CD14-positive monocyte (primary cell): Measurements from ENCODE around the gene WFS1. TPM values are rescaled to one million over a fixed set of nuclear protein-coding genes. Genes with fewer than 3 reads are reported as not detected.

Experiments used
- DNase-seq, 3 donors: peaks; one replicate each; pipeline ENCODE4 v3.0.0-alpha.2; 2011 to 2022
- H2AFZ ChIP-seq: 2 replicates; pipeline ENCODE4 v1.6.0; 2012; ENCODE audit warnings: mild to moderate bottlenecking, low read depth, low read length, inconsistent platforms; ENCODE audit not compliant: insufficient read depth, poor library complexity, severe bottlenecking
- H3K27ac ChIP-seq, 2 donors: 1 replicate in 1 of 2; 2 replicates in 1 of 2; pipeline ENCODE4 v1.5.1; 2012 to 2013; ENCODE audit warnings: low read length in 2 of 2, control low read depth in 1 of 2, inconsistent platforms in 1 of 2, low read depth in 1 of 2, mild to moderate bottlenecking in 1 of 2
- H3K27me3 ChIP-seq, 2 donors: one replicate each; pipeline versions ENCODE4 v1.6.0 to v1.6.1; 2011 to 2013; ENCODE audit warnings: low read length in 2 of 2; ENCODE audit not compliant: control insufficient read depth in 2 of 2, insufficient read depth in 2 of 2
- H3K36me3 ChIP-seq, 2 donors: replicated peaks in 1 of 2; 1 replicate in 1 of 2; 2 replicates in 1 of 2; pipeline versions ENCODE4 v1.5.1 to v1.6.1; 2012 to 2013; ENCODE audit warnings: low read length in 2 of 2, control low read depth in 1 of 2, inconsistent platforms in 1 of 2, mild to moderate bottlenecking in 1 of 2; ENCODE audit not compliant: insufficient read depth in 2 of 2, control insufficient read depth in 1 of 2
- H3K4me1 ChIP-seq, 2 donors: 1 replicate in 1 of 2; 2 replicates in 1 of 2; pipeline versions ENCODE4 v1.5.1 to v1.6.1; 2012 to 2013; ENCODE audit warnings: low read length in 2 of 2, control low read depth in 1 of 2, inconsistent platforms in 1 of 2, mild to moderate bottlenecking in 1 of 2, moderate library complexity in 1 of 2; ENCODE audit not compliant: insufficient read depth in 2 of 2, control insufficient read depth in 1 of 2
- H3K4me2 ChIP-seq: replicated peaks from 2 replicates; pipeline ENCODE3; 2012; ENCODE audit warnings: low read length, moderate library complexity, mild to moderate bottlenecking; ENCODE audit not compliant: poor library complexity, severe bottlenecking; ENCODE audit errors: extremely low read depth
- H3K4me3 ChIP-seq, 3 experiments: fragments of 200-600 bp in 1 of 3; sonication (generic) in 1 of 3; replicated peaks in 1 of 3; 1 replicate in 2 of 3; 2 replicates in 1 of 3; pipeline ENCODE4 v1.5.1; 2011 to 2013; ENCODE audit warnings: low read length in 3 of 3, mild to moderate bottlenecking in 3 of 3, control low read depth in 2 of 3, low read depth in 2 of 3, inconsistent platforms in 1 of 3, moderate library complexity in 1 of 3
- H3K79me2 ChIP-seq: 2 replicates; pipeline ENCODE4 v1.6.0; 2012; ENCODE audit warnings: mild to moderate bottlenecking, control low read depth, inconsistent platforms, low read length, moderate library complexity; ENCODE audit not compliant: insufficient read depth
- H3K9ac ChIP-seq: 2 replicates; pipeline ENCODE4 v1.6.0; 2017; ENCODE audit warnings: low read length, mild to moderate bottlenecking; ENCODE audit not compliant: insufficient read depth, poor library complexity, severe bottlenecking
- H3K9me3 ChIP-seq, 2 donors: replicated peaks in 1 of 2; 1 replicate in 1 of 2; 2 replicates in 1 of 2; pipeline versions ENCODE4 v1.5.1 to v1.6.1; 2012 to 2013; ENCODE audit warnings: low read length in 2 of 2, control low read depth in 1 of 2; ENCODE audit not compliant: control insufficient read depth in 1 of 2, insufficient read depth in 1 of 2
- H4K20me1 ChIP-seq: 2 replicates; pipeline ENCODE4 v1.6.0; 2012; ENCODE audit warnings: mild to moderate bottlenecking, low read length, control low read depth, moderate library complexity; ENCODE audit not compliant: insufficient read depth
- H3K27ac Mint-ChIP-seq, 7 donors: one replicate each; pipeline ENCODE4 v1.8.0; 2020; ENCODE audit warnings: mild to moderate bottlenecking in 7 of 7, mixed read lengths in 7 of 7, moderate library complexity in 6 of 7, inconsistent platforms in 2 of 7
- H3K27me3 Mint-ChIP-seq, 3 donors: one replicate each; pipeline ENCODE4 v1.8.0; 2021 to 2022; ENCODE audit warnings: low read depth in 3 of 3, mild to moderate bottlenecking in 3 of 3, mixed read lengths in 3 of 3, moderate library complexity in 3 of 3, inconsistent platforms in 1 of 3
- H3K36me3 Mint-ChIP-seq, 2 donors: one replicate each; pipeline ENCODE4 v1.8.0; 2020; ENCODE audit warnings: mixed read lengths in 2 of 2, inconsistent platforms in 1 of 2, mild to moderate bottlenecking in 1 of 2
- H3K4me1 Mint-ChIP-seq: one replicate; pipeline ENCODE4 v1.8.0; 2020; ENCODE audit warnings: mild to moderate bottlenecking, mixed read lengths
- H3K4me3 Mint-ChIP-seq, 2 donors: one replicate each; pipeline ENCODE4 v1.8.0; 2020; ENCODE audit warnings: mild to moderate bottlenecking in 2 of 2, mixed read lengths in 2 of 2, moderate library complexity in 1 of 2
- H3K9me3 Mint-ChIP-seq, 7 donors: one replicate each; pipeline ENCODE4 v1.8.0; 2020 to 2022; ENCODE audit warnings: mixed read lengths in 7 of 7, mild to moderate bottlenecking in 6 of 7, moderate library complexity in 6 of 7, inconsistent platforms in 2 of 7
- CTCF ChIP-seq: fragments of 200-600 bp; IDR thresholded peaks from one replicate; pipeline ENCODE4 v1.8.0; 2022; ENCODE audit warnings: antibody characterized with exemption, mild to moderate bottlenecking
- WGBS: methylation state at CpG from one replicate; pipeline ENCODE4 v1.1.5; 2013; ENCODE audit warnings: missing lambda C conversion rate; ENCODE audit not compliant: insufficient coverage; 5-methylcytosine and 5-hydroxymethylcytosine counted together
- intact Hi-C, 2 donors: fragments of 100-400 bp; cut with micrococcal nuclease; formaldehyde crosslinking; loops; one replicate each; pipeline versions ENCODE4 v1.15.0 to v1.15.1; 2023
- polyA plus RNA-seq, 3 donors: library from polyadenylated mRNA; depleted of rRNA in 1 of 3; unstranded in 2 of 3; stranded (reverse) in 1 of 3; fragments of 300-500 nt in 2 of 3; fragments of >200 nt in 1 of 3; fragmentation: Illumina TruSeq in 2 of 3; gene quantifications; 1 replicate in 2 of 3; 2 replicates in 1 of 3; pipeline ENCODE4 v1.2.3, GENCODE V29; 2012 to 2021

The WFS1 gene
- polyA plus RNA-seq, 3 donors, result 0.39 to 1.8 (median 0.93) TPM

GRCh38 chr4:6338175-6338950, 68.7 kb downstream of the WFS1 start:
- peaks cover 17 to 29% (median 22%) of the 10 kb centered on the region in 3 donors for H3K27me3 Mint-ChIP-seq
- H3K9me3 Mint-ChIP-seq, result peaks cover 0 to 14% (median 5%) of the 10 kb centered on the region in 7 donors
- H3K4me3 ChIP-seq, result no peak overlapping the region
- H3K36me3 Mint-ChIP-seq, result no peaks in the 10 kb centered on the region
- H3K9ac ChIP-seq, result no peak overlapping the region
- DNase-seq, result no peak
- no peak for TF ChIP-seq CTCF
- H3K79me2 ChIP-seq, result no peaks in the 10 kb centered on the region
- H3K4me1 ChIP-seq, result no peaks in the 10 kb centered on the region
- no peaks in the 10 kb centered on the region for H3K36me3 ChIP-seq
- H3K27me3 ChIP-seq, result peaks cover 0 to 18% of the 10 kb centered on the region in 2 donors
- H3K4me3 Mint-ChIP-seq, result peak overlapping the region; percentile 37 to 48
- H4K20me1 ChIP-seq, result no peaks in the 10 kb centered on the region
- intact Hi-C loops, result no loop called here
- no peak overlapping the region for H2AFZ ChIP-seq
- H3K4me2 ChIP-seq, result no peak overlapping the region
- no peak overlapping the region for H3K27ac ChIP-seq
- H3K9me3 ChIP-seq, result peaks cover 0 to 9% of the 10 kb centered on the region in 2 donors
- peaks cover 8% of the 10 kb centered on the region for H3K4me1 Mint-ChIP-seq
- WGBS, result 50% methylated on average over 9 of the region's 14 CpGs
- H3K27ac Mint-ChIP-seq, result no peak overlapping the region

- no peak for DNase-seq
- H3K4me3 ChIP-seq, result no peak overlapping the region
- H3K4me3 Mint-ChIP-seq, result no peak overlapping the region
- H3K9me3 ChIP-seq, result peaks cover 0 to 3% of the 10 kb centered on the region in 2 donors
- peaks cover 0 to 18% of the 10 kb centered on the region in 2 donors for H3K27me3 ChIP-seq
- H3K79me2 ChIP-seq, result no peaks in the 10 kb centered on the region
- 74% methylated on average over 9 of the region's 12 CpGs for WGBS
- H3K27ac ChIP-seq, result no peak overlapping the region
- no peaks in the 10 kb centered on the region for H3K36me3 ChIP-seq
- intact Hi-C loops, result no loop called here
- peaks cover 0 to 6% (median under 1%) of the 10 kb centered on the region in 7 donors for H3K9me3 Mint-ChIP-seq
- peak overlapping the region in 1 of 7 donors; percentile 8 for H3K27ac Mint-ChIP-seq
- peaks cover 17 to 29% (median 22%) of the 10 kb centered on the region in 3 donors for H3K27me3 Mint-ChIP-seq
- H3K4me1 Mint-ChIP-seq, result peaks cover 8% of the 10 kb centered on the region
- H2AFZ ChIP-seq, result no peak overlapping the region
- H3K9ac ChIP-seq, result no peak overlapping the region
- no peak for TF ChIP-seq CTCF
- no peaks in the 10 kb centered on the region for H4K20me1 ChIP-seq
- no peaks in the 10 kb centered on the region for H3K36me3 Mint-ChIP-seq
- H3K4me2 ChIP-seq, result no peak overlapping the region
- H3K4me1 ChIP-seq, result no peaks in the 10 kb centered on the region
These were observed 69.5 kb downstream of the WFS1 start for GRCh38 chr4:6338951-6339817.
